ENCODE data around the gene KCNK6.

The KCNK6 gene

DNA sequence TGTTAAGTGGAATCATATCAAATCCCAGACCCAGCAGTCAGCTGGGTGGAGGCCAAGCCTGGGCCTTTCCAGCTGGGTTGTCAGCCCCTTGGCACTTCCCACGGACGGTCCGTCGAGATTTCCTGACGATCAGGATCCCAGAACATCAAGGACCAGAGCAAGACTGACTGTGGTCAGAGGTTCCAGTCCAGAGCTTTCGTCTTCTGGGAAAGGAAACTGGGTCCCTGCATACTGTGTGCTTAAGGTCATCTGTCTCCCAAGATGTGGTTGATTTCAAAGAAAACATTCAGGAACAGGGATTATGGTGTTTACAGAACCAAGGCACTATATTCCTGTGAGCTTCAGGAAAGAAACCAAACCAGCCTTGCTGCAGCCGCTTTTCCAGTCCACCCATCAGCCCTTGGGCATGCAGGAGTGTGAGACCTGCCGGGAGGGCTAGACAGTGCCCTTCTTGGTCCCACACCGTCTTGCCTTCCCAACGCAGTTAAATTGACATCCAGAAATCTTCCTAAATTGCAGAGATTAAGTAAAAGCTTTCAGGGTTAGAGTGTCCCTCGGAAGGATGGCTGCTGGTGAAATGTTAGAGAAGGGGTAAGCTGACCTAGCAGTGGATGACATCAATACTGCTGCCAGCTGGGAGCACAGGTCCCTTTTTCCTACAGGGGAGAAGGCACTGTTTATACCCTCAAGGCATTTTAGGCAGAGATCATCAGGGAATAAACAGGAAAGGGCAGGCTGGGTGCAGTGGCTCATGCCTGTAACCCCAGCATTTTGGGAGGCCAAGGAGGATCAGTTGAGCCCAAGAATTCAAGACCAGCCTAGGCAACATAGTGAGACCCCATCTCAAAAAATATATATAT, 20.6 kb upstream of the KCNK6 start:
- DNase-seq: no peak

DNA sequence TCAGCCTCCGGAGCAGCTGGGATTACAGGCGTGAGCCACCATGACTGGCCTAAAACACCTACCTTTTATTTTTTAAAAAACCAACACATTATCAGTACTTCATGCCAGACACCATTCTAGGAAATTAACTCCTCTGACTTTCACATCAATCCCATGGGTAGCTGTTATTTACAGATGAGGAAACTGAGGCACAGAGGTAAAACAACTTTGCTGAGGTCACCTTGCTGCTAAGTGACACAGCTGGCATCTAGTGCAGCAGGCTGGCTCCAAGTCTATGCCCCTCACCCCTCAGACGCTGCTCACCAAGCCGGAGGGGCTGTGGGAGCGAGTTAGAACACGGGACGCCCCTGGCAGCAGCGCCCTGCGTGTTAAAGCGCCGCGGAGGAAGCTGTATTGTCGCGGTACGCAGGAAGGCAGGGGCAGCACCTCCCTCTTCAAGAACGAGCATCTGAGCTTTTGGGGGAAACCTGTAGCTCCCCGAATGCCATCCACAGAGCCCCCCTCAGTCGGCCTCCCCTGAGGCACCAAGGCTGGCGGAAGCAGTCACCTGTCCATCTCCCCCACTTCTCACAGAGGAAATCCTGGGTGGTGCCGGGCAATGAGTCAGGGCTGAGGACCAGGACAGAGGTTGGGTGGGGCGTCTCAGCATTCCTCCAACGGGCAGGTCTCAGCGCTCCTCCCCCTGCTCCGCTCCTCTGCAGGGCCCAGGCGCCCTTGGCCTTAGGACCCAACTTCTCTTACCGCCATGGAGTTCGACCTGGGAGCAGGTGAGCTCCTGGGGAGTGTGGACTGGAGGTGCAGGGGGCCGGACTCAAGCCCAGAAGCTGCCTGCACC, 15.9 kb upstream of the KCNK6 start, which contains the start of gene C19orf33:
C19orf33 (plus strand) TSS at position 735 of the 835 bp plus-strand sequence; CDS start at position 746, 11 bp downstream.
- no peak for DNase-seq

DNA sequence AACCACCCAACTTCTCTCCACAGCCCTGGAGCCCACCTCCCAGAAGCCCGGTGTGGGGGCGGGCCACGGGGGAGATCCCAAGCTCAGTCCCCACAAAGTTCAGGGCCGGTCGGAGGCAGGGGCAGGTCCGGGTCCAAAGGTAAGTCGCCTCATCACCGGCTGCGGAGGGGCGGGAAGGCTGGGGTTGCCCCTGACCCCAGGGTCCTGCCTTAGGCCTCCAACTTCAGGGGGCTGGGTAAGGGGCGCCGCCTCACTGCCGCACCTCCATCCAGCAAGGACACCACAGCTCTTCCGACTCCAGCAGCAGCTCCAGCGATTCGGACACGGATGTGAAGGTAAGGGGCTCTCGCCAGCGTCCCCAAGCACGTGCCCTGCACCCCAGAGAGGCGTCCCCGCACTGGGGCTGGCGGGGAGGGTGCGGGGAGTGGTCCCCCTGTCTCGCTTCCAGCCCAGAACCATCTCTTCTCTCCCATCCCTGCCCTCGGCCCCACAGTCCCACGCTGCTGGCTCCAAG, 15.2 kb upstream of the KCNK6 start:
- DNase-seq: no peak

DNA sequence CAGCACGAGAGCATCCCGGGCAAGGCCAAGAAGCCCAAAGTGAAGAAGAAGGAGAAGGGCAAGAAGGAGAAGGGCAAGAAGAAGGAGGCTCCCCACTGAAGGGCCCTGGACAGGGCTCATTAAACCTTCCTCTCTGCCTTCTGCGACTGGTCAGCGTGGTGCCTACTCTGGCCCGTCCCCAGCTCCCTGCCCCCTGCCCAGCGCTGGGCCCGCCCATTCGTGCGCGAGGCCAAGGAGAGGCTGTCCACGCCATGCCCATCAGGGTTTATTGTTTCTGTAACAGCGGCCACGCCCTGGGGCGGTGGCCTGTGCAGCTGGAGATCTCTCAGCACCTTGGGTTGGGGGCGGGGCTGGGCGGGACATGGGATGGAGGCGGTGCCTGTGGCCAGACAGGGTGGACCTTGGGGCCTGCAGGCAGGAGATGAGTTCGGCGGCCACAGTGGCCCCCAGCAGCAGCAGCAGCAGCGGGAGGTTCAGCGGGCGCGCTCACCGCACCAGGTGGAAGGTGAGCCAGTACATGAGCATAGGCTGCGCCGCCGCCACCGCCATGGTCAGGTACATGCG, 14.7 kb upstream of the KCNK6 start:
- no peak for DNase-seq

DNA sequence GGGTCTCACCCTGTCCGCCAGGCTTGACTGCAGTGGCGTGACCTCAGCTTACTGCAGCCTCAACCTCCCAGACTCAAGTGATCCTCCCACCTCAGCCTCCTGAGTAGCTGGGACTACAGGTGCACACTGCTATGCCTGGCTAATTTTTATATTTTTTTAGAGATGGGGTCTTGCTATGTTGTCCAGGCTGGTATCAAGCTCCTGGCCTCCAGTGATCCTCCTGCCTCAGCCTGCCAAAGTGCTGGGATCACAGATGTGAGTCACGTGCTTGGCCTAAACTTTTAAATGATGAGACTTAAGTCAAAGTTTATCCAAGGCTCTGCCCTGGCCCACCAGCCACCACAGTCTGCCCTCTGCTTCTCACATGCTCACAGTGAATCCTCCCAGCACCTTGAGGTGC, 13.4 kb upstream of the KCNK6 start:
- no peak for DNase-seq

DNA sequence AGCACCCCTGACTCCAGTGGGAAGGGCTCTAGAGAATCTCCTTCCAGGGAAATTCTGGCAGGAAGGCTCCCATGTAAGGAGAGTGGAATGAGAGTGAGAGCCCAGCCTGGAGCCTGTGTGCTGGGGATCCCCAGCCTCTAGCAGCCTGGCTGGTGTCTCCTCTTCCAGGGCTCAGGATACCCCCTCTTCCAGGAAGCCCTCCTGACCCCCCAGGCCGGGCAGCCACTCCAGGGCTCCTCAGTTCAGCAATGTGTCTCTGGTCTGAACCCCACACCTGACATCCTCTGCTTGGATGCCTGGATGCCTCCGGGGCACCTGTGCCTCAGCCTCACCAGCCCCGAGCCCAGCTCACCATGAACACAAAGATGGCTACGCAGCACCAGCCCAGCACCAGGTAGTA, 12.6 kb upstream of the KCNK6 start:
- no peak for DNase-seq

DNA sequence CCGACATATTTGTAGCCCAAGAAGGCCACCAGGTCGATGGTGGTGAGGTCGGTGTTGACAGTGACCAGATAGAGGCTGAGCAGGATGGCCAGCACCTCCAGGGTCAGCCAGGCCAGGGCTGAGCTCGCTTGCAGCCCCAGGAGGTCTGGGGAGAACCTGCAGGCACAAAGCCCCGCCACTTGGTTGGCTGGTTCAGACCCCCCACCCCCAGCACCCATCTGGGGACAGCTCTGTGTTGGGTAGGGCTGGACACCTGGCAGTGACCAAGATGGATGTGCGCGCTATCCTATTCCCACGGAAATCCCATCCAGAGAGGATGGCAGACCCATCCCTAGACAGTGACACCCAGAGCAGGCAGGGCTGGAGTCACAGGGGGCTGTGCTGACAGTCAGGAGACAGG, 12.0 kb upstream of the KCNK6 start:
- DNase-seq: no peak

DNA sequence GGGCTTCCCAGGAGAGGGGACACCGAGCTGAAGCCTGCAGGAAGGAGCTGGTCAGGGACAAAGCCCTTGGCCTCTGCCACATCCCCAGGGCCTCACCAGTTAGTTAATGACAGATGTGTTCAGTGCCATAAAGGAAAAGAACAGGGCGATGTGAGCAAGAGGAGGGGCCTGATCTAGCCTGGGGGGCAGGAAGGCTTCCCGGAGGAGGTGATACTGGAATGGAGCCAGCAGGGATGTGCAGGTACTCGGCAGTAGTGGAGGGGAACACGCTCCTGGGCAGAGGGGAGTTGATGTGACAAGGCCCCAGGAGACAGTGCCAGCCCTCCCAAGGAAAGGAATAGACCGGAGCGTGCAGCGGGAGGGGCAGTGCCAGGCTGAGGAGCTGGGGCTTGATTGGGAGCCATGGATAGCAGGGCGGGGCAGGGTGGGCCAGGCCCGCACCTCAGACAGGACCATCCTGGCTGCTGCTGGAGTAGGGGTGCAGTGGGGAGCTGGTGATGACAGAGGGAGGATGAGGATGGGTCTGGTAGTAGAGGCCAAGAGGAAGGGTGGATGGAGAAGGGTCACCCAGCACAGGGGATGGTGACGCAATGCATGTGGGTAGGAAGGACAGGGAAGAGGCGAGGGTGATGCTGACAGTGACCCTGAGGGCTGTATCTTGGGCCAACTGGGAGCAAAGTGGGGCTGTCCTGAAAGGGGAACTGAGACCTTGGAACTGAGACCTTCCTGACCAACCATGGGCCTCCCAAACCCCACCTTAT, 11.5 kb upstream of the KCNK6 start:
- DNase-seq: no peak

DNA sequence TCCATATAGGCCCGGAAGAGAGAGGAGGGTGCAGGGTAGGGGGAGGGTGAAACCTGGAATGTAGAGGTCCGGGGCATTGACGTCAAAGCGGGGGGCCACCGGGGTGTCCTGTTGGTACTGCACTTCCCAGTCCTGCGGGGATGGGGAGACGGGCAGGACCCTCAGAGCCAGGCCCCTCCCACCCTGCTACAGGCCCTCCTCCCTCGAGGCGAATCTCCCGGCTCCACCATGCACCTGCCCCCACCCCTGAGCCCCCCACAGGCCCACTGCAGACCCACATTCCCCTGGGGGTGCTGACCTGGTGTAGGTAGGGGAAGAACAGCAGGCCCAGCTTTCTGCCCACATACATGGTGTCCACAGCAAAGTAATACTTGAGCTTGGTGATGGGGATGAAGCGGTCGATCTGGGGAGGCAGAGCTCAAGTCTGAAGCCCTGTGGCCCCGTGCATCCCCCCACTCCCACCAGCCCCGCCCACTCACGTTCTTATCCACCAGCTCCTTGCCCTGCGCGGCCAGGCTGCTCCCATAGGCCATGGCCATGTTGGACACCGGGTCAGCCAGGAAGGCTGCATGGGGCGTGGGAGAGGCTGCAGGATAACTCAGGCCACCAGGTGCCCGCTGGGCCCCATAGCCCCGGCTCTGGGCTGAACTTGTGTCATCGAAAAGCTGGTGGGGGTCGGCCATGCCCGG, 10.6 kb upstream of the KCNK6 start:
- no peak for DNase-seq

DNA sequence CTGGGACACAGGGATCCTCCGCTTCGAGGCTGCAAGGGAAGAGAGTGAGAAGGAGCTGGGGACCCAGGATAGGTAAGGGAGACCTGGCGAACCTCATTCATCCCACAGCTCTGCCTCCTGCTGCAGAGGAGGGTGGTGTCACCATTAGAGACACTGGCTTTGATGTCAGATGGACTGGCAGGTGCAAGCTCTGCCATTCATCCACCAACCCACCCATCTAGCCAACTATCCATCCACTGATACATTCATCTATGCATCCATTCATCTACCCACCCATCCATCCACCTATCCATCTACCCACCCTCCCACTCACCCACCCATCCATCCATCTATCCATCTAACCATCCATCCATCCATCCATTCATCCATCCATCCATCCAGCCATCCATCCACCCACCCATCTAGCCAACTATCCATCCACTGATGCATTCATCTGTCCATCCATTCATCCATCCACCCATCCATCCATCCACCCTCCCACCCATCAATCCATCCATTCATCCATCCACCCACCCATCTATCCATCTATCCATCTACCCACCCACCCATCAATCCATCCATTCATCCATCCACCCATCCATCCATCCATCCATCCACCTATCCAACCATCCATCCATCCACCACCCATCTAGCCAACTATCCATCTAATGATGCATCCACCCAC, 9.9 kb upstream of the KCNK6 start:
- no peak for DNase-seq

DNA sequence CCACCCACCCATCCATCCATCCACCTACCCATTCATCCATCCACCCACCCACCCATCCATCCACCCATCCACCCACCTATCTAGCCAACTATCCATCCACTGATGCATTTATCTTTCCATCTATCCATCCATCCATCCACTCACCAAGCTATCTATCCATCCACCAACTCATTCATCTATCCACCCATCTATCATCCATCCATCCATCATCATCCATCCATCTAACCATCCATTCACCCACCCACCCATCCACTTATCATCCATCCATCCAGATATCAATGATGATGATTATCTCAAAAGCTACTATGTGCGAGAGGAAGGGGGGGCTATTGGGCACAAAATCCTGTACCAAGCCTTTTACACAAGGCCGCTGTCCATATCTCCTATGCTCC, 9.4 kb upstream of the KCNK6 start:
- no peak for DNase-seq

DNA sequence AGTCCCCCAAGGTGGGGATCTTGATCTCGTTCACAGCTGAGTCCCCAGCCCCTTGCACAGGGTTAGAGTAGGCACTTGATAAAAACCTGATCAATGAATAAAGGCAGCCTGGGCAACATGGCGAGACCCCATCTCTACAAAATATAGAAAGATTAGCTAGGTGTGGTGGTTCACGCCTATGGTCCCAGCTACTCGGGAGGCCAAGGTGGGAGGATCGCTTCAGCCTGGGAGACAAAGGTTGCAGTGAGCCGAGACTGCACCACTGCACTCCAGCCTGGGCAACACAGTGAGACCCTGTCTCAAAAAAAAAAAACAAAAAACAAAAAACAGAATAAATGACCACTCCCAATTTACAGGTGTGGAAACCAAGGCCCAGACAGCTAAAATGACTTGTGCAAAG, 8.7 kb upstream of the KCNK6 start:
- DNase-seq: no peak

DNA sequence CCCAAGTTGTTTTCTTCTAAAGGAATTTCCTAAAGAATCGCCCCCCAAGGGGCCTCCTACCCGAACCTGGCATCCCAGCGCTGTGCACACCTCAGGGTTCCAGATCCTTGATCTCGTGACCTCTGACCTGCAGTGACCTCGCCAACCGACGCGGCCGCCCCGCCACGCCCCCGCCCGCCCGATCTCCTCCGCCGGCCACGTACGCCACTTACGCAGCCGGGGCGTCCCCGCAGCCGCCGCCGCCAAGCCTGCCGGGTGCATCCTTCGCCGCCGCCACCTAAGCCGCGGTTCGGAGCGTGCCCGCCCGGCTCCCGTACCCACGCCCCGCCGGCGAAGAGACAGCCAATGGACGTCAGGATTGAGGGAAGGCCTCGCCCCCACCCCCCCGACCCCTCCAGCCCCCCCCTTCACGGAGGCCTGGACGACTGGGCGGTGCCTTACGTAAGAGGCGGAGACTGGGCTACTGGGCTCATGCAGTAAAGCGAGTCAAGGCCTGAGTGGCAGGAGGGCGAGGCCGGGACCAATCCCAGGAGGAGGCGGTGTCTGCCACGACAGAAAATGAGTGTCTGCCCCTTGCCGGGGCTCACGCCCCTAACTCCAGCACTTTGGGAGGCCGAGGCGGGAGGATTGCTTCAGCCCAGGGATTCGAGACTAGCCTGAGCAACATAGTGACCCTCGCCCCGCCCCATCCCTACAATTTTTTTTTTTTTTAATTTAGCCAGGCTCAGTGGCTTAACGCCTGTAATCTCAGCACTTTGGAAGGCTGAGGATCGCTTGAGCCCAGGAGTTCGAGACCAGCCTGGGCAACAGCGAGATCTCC, 3.8 kb upstream of the KCNK6 start, which contains the start of gene YIF1B:
YIF1B (minus strand) TSS at position 291 of the 820 bp plus-strand sequence; CDS start at position 261, 30 bp downstream.
- DNase-seq: peak; percentile 98

DNA sequence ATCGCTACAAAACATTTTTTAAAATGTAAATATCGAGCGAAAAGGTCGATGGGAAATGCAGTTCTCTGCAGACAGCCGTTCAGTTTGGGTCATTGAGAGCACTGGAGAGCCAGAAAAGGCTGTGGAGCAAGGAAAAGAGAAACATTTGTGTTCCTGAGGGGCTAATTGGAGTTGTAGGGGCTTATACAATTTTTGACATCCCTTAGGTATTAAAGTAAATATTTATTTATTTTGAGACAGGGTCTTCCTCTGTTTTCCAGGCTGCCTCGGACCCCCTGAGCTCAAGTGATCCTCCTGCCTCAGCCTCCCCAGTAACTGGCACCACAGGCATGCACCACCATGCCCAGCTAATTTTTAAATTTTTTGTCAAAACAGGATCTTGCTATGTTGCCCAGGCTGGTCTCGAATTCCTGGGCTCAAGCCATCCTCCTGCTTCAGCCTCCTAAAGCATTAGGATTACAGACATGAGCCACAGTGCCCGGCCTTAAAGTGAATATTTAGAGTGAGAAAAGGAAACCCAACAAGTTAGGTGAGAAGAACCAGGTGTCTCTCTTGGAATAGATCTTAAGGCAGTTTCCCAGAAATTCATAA, 3.1 kb upstream of the KCNK6 start:
- no peak for DNase-seq

DNA sequence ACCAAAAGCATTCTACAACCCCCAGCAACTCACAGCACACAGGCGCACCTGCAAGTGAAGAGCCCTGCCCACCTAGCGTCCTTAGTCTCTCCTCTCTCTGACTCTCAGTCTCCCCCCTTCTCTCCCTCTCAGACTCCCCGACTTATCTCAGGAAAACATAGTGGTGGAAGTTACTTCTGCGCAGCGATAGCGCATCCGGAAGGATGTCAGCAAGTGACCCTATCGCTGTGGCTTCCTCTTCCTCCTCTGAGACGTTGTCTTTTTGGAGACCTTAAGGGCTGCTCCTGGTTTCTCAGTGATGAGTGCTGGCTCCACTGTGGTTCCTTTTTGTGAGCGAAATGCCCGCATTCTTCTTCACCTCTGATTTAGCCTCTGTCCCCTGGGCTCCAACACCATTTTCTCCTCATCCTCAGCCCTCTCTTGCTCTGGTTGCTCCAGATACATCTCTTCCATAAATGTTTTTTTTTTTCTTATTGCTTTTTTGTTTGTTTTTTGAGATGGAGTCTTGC, 2.5 kb upstream of the KCNK6 start:
- DNase-seq: no peak

DNA sequence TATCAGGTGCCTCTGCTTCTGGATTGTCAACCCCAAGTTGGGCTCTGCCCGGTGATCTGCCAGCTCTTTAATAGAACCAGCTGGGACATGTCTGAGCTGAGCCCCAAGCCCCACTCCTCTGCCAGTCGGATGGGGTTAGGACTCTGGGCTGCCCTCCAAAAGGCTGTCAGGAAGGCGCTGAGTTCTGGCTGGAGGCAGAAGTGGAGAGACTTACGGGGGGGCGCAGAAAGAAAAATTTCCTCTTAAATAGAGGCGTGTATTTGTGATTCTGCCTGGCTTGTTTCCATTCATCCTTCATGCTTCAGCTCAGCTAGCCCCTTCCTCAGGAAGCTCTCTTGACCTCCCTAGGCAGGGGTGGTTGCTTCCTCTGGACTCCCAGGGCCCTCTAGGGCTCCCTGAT, 985 bp upstream of the KCNK6 start:
- DNase-seq: no peak

DNA sequence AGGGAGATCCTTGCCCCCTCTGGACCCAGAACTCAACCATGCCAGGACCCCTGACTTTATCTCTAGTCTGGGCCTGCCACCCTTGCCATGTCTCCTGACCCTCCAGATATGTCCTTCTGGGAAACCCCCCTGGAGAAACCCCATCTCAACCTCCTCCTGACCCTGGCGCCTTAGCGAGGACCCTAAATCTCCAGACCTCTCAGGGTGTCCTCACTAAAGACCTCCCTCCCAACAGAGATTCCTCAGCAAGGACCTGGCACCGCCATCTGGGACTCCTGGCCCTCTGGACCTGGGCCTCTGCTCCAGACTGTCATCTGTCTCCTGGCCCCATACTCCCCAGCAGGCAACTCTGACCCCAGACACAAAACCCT, 1.3 kb downstream of the KCNK6 start:
- no peak for DNase-seq

DNA sequence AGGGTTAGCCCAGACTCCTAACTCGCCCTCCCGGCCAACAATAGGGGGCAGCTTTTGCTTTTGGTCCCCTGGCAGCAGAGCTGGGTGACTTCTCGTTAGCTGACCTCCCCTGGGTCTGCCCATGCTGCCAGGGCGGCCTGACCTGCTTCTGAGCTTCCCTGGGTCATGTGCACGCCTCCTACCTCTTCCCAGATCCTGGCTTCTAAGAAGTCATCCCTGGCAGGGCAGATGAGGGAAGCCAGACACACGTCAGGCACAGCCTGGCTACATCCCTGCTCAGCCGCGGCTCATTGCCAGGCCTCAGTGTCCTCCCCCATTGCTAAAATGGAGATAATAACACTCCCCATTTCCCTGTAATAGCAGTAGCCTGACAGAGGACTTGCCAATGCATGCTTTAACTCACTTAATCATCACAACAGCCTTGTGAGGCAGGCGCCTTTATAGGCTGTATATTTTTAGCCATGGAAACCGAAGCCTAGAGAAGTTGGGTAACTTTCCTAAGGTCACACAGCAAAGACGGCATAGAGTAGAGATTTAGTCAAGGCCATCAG, 2.1 kb downstream of the KCNK6 start:
- DNase-seq: no peak

DNA sequence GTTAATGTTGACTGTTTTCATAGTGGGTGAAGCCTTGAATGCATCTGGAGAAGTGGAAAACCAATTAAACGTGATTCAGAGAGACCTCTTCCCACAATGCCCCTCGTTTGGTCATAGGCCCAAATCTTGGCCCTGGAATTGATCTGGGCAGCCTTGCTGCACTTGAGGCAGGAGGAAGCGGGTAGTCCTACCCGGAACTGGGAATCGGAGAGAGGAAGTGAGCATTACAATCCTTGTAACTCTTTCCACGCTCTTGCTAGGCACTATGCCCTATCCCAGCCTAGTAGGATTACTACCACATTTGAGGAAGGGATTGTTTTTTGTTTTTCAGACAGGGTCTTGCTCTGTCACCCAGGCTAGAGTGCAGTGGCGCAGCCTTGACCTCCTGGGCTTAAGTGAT, 3.6 kb downstream of the KCNK6 start:
- DNase-seq: no peak

DNA sequence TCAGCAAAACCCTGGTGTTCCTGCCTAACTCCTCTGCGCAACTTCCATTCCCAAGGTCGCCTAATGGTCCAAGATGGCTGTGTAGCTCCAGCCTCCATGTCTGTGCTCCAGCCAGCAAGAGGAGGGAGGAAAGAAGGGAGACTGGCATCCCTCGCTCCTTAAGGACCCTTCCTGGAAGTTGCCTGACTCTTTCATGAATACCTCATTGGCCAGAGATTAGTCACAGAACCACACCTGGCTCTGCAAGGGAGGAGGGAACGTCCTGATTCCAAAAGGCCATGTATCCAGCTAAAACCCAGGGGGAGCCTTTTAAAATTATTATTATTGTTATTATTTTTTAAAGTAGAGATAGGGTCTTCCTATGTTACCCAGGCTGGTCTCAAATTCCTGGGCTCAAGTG, 4.8 kb downstream of the KCNK6 start:
- no peak for DNase-seq

Measured in fibroblast of skin of right quadriceps (primary cell).